HepG2 (cell line): ENCODE measurements around the gene IL1RL1. TPM values are rescaled to one million over a fixed set of nuclear protein-coding genes. Genes with fewer than 3 reads are reported as not detected.

Experiments used
- GATA4 ChIP-seq: sonication (generic); IDR thresholded peaks from 2 replicates; pipeline ENCODE4 v1.6.1; 2016; ENCODE audit warnings: antibody characterized with exemption, low read depth, borderline replicate concordance
- HMG20B ChIP-seq: conservative IDR thresholded peaks from 2 replicates; pipeline ENCODE4 v1.6.1; 2016; ENCODE audit warnings: missing genetic modification reagents, missing compliant biosample characterization
- NCOR1 ChIP-seq: fragments of 200-600 bp; sonication (generic); IDR thresholded peaks from 2 replicates; pipeline ENCODE4 v1.7.0; 2017; ENCODE audit warnings: antibody characterized with exemption, low read length, borderline replicate concordance
- RBM39 ChIP-seq: fragments of 200-400 bp; formaldehyde crosslinking; IDR thresholded peaks from one replicate; pipeline ENCODE4 v1.6.1; 2018; ENCODE audit warnings: antibody characterized with exemption, mild to moderate bottlenecking, low read depth, low read length; ENCODE audit not compliant: poor library complexity, severe bottlenecking
- SMAD1 ChIP-seq: sonication (generic); formaldehyde crosslinking; IDR thresholded peaks from 2 replicates; pipeline ENCODE4 v1.4.0; 2020; ENCODE audit warnings: missing genetic modification reagents, low read depth, mild to moderate bottlenecking, borderline replicate concordance
- ZFP37 ChIP-seq: sonication (generic); formaldehyde crosslinking; IDR thresholded peaks from 2 replicates; pipeline ENCODE4 v1.4.0; 2020; ENCODE audit warnings: missing genetic modification reagents, borderline replicate concordance
- ZNF142 ChIP-seq: sonication (generic); formaldehyde crosslinking; IDR thresholded peaks from 2 replicates; pipeline ENCODE4 v1.4.0; 2020; ENCODE audit warnings: missing genetic modification reagents
- ZNF652 ChIP-seq: IDR thresholded peaks from 2 replicates; pipeline ENCODE4 v1.6.1; 2016; ENCODE audit warnings: low read depth, borderline replicate concordance
- ZNF674 ChIP-seq: sonication (generic); formaldehyde crosslinking; IDR thresholded peaks from 2 replicates; pipeline ENCODE4 v1.5.0; 2020; ENCODE audit warnings: low read depth, mild to moderate bottlenecking, missing genetic modification reagents
- ZNF777 ChIP-seq: sonication (generic); formaldehyde crosslinking; IDR thresholded peaks from 2 replicates; pipeline ENCODE4 v1.4.0; 2020; ENCODE audit warnings: missing genetic modification reagents
- polyA plus RNA-seq, 8 experiments: library from polyadenylated mRNA; depleted of rRNA in 3 of 8; stranded (reverse) in 7 of 8; unstranded in 1 of 8; fragments of >200 nt; fragmentation: Illumina TruSeq in 4 of 8; extraction: Trizol in 4 of 8; gene quantifications; 2 replicates each; pipeline versions ENCODE4 v1.2.1 to v1.2.3, GENCODE V29; 2011 to 2016; ENCODE audit warnings: low read depth in 4 of 8, missing spikeins in 1 of 8, mixed read lengths in 1 of 8; ENCODE audit not compliant: insufficient read depth in 1 of 8
- total RNA-seq, 5 experiments: library from RNA; depleted of rRNA; stranded (reverse); fragments of >200 nt; fragmentation: Illumina TruSeq; extraction: Trizol; gene quantifications; 2 replicates each; pipeline ENCODE4 v1.2.3, GENCODE V29; 2016; ENCODE audit warnings: low read depth in 1 of 5
- TF ChIP-seq, protein P1 (sequence below): sonication (generic); formaldehyde crosslinking; IDR thresholded peaks from 2 replicates; pipeline ENCODE4 v1.8.1; 2023; ENCODE audit warnings: mild to moderate bottlenecking, missing genetic modification reagents

Gene IL1RL1
- total and polyA plus RNA-seq, 2 of the 13 experiments (the other 11 are each of a cell fraction or from before 2014, with no cell fraction given) = 0.02 to 0.03 TPM

GRCh38 chr2:102271844-102272243 lies 39.5 kb upstream of the IL1RL1 start (continued):
- TF ChIP-seq NCOR1 (no peak), ZNF142 (CRISPR knock-in tag) (no peak), SMAD1 (CRISPR knock-in tag) (no peak), ZFP37 (CRISPR knock-in tag) (no peak), ZNF674 (CRISPR knock-in tag) (no peak), ZNF652 (CRISPR knock-in tag) (no peak), RBM39 (no peak), ZNF777 (CRISPR knock-in tag) (no peak), GATA4 (no peak), HMG20B (CRISPR knock-in tag) (no peak)
- TF ChIP-seq, protein P1, sequence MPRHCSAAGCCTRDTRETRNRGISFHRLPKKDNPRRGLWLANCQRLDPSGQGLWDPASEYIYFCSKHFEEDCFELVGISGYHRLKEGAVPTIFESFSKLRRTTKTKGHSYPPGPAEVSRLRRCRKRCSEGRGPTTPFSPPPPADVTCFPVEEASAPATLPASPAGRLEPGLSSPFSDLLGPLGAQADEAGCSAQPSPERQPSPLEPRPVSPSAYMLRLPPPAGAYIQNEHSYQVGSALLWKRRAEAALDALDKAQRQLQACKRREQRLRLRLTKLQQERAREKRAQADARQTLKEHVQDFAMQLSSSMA (CRISPR knock-in tag) = no peak
